HepG2 (cell line): ENCODE results near the gene DNAJC13. TPM values are rescaled to one million over a fixed set of nuclear protein-coding genes. Genes with fewer than 3 reads are reported as not detected.

Source experiments
- AHR ChIP-seq: IDR thresholded peaks from 2 replicates; pipeline ENCODE4 v1.6.1; 2018; ENCODE audit warnings: missing genetic modification reagents, missing compliant biosample characterization
- ARNT ChIP-seq: fragments of 450-650 bp; IDR thresholded peaks from 2 replicates; pipeline ENCODE4 v1.6.1; 2017
- BRCA1 ChIP-seq: sonication (generic); formaldehyde crosslinking; IDR thresholded peaks from 2 replicates; pipeline ENCODE4 v1.4.0; 2020; ENCODE audit warnings: missing genetic modification reagents
- CBX1 ChIP-seq: IDR thresholded peaks from one replicate; pipeline ENCODE4 v1.6.1; 2016; ENCODE audit warnings: antibody characterized with exemption, low read depth
- CBX2 ChIP-seq, 2 experiments: fragments of 200-600 bp in 1 of 2; sonication (generic); formaldehyde crosslinking in 1 of 2; IDR thresholded peaks; 2 replicates each; pipeline versions ENCODE4 v1.7.0 to v1.8.1; 2018 to 2022; ENCODE audit warnings: low read depth in 2 of 2, low read length in 1 of 2, mild to moderate bottlenecking in 1 of 2, missing genetic modification reagents in 1 of 2
- EEA1 ChIP-seq: sonication (generic); formaldehyde crosslinking; IDR thresholded peaks from 2 replicates; pipeline ENCODE4 v1.5.1; 2020; ENCODE audit warnings: mild to moderate bottlenecking, missing genetic modification reagents, borderline replicate concordance
- HDAC2 ChIP-seq: sonication (generic); formaldehyde crosslinking; IDR thresholded peaks from 2 replicates; pipeline ENCODE4 v1.4.0; 2020; ENCODE audit warnings: missing genetic modification reagents
- HNF4A ChIP-seq: sonication (generic); formaldehyde crosslinking; IDR thresholded peaks from 2 replicates; pipeline ENCODE4 v1.4.0; 2020; ENCODE audit warnings: missing genetic modification reagents
- KLF16 ChIP-seq, 2 experiments: sonication (generic) in 1 of 2; formaldehyde crosslinking in 1 of 2; IDR thresholded peaks; 2 replicates each; pipeline versions ENCODE4 v1.6.1 to v1.8.0; 2016 to 2023; ENCODE audit warnings: missing genetic modification reagents in 2 of 2, missing compliant biosample characterization in 1 of 2
- MAF1 ChIP-seq: sonication (generic); formaldehyde crosslinking; IDR thresholded peaks from 2 replicates; pipeline ENCODE4 v1.5.0; 2020; ENCODE audit warnings: missing genetic modification reagents, borderline replicate concordance
- MXD4 ChIP-seq: IDR thresholded peaks from 2 replicates; pipeline ENCODE4 v1.6.1; 2016; ENCODE audit warnings: mild to moderate bottlenecking, missing biosample characterization, missing genetic modification reagents
- MZF1 ChIP-seq: sonication (generic); formaldehyde crosslinking; IDR thresholded peaks from 2 replicates; pipeline ENCODE4 v1.8.1; 2023; ENCODE audit warnings: mild to moderate bottlenecking, missing genetic modification reagents, borderline replicate concordance
- RXRB ChIP-seq: IDR thresholded peaks from 2 replicates; pipeline ENCODE4 v1.6.1; 2016; ENCODE audit warnings: borderline replicate concordance, missing genetic modification reagents, missing compliant biosample characterization
- SALL2 ChIP-seq: sonication (generic); formaldehyde crosslinking; IDR thresholded peaks from 2 replicates; pipeline ENCODE4 v1.8.1; 2023; ENCODE audit warnings: mild to moderate bottlenecking, missing genetic modification reagents, inconsistent platforms
- SETDB1 ChIP-seq: sonication (generic); formaldehyde crosslinking; IDR thresholded peaks from 2 replicates; pipeline ENCODE4 v1.5.1; 2020; ENCODE audit warnings: missing genetic modification reagents, mild to moderate bottlenecking, borderline replicate concordance
- TGIF2 ChIP-seq: IDR thresholded peaks from 2 replicates; pipeline ENCODE4 v1.6.1; 2016; ENCODE audit warnings: control low read depth, missing compliant biosample characterization
- ZBTB8A ChIP-seq: sonication (generic); formaldehyde crosslinking; IDR thresholded peaks from 2 replicates; pipeline ENCODE4 v1.4.0; 2020; ENCODE audit warnings: mild to moderate bottlenecking, low read depth, missing genetic modification reagents, borderline replicate concordance
- ZKSCAN1 ChIP-seq: fragments of 150-350 bp; IDR thresholded peaks from 2 replicates; pipeline ENCODE4 v1.6.1; 2014; ENCODE audit warnings: low read length
- ZMYM2 ChIP-seq: sonication (generic); formaldehyde crosslinking; IDR thresholded peaks from 2 replicates; pipeline ENCODE4 v1.8.0; 2022; ENCODE audit warnings: mild to moderate bottlenecking, missing genetic modification reagents
- ZNF17 ChIP-seq: sonication (generic); formaldehyde crosslinking; IDR thresholded peaks from 2 replicates; pipeline ENCODE4 v1.5.0; 2020; ENCODE audit warnings: mild to moderate bottlenecking, missing genetic modification reagents
- ZNF747 ChIP-seq: sonication (generic); formaldehyde crosslinking; IDR thresholded peaks from 2 replicates; pipeline ENCODE4 v1.8.1; 2023; ENCODE audit warnings: missing genetic modification reagents, mild to moderate bottlenecking, borderline replicate concordance
- polyA plus RNA-seq, 8 experiments: library from polyadenylated mRNA; depleted of rRNA in 3 of 8; stranded (reverse) in 7 of 8; unstranded in 1 of 8; fragments of >200 nt; fragmentation: Illumina TruSeq in 4 of 8; extraction: Trizol in 4 of 8; gene quantifications; 2 replicates each; pipeline versions ENCODE4 v1.2.1 to v1.2.3, GENCODE V29; 2011 to 2016; ENCODE audit warnings: low read depth in 4 of 8, missing spikeins in 1 of 8, mixed read lengths in 1 of 8; ENCODE audit not compliant: insufficient read depth in 1 of 8
- total RNA-seq, 5 experiments: library from RNA; depleted of rRNA; stranded (reverse); fragments of >200 nt; fragmentation: Illumina TruSeq; extraction: Trizol; gene quantifications; 2 replicates each; pipeline ENCODE4 v1.2.3, GENCODE V29; 2016; ENCODE audit warnings: low read depth in 1 of 5
- TF ChIP-seq, protein P1 (sequence below): sonication (generic); formaldehyde crosslinking; IDR thresholded peaks from 2 replicates; pipeline ENCODE4 v1.4.0; 2020; ENCODE audit warnings: low read depth, mild to moderate bottlenecking, missing genetic modification reagents
- TF ChIP-seq, protein P2 (sequence below): sonication (generic); formaldehyde crosslinking; conservative IDR thresholded peaks from 2 replicates; pipeline ENCODE4 v1.8.1; 2023; ENCODE audit warnings: missing genetic modification reagents
- TF ChIP-seq, protein P3 (sequence below): IDR thresholded peaks from 2 replicates; pipeline ENCODE4 v1.6.1; 2016; ENCODE audit warnings: low read depth, borderline replicate concordance
- TF ChIP-seq, protein P4 (sequence below): sonication (generic); formaldehyde crosslinking; conservative IDR thresholded peaks from 2 replicates; pipeline ENCODE4 v1.4.0; 2020; ENCODE audit warnings: missing genetic modification reagents

Gene DNAJC13
- total and polyA plus RNA-seq, 2 of the 13 experiments (the other 11 are each of a cell fraction or from before 2014, with no cell fraction given) = 9.1 to 26.2 TPM

DNA sequence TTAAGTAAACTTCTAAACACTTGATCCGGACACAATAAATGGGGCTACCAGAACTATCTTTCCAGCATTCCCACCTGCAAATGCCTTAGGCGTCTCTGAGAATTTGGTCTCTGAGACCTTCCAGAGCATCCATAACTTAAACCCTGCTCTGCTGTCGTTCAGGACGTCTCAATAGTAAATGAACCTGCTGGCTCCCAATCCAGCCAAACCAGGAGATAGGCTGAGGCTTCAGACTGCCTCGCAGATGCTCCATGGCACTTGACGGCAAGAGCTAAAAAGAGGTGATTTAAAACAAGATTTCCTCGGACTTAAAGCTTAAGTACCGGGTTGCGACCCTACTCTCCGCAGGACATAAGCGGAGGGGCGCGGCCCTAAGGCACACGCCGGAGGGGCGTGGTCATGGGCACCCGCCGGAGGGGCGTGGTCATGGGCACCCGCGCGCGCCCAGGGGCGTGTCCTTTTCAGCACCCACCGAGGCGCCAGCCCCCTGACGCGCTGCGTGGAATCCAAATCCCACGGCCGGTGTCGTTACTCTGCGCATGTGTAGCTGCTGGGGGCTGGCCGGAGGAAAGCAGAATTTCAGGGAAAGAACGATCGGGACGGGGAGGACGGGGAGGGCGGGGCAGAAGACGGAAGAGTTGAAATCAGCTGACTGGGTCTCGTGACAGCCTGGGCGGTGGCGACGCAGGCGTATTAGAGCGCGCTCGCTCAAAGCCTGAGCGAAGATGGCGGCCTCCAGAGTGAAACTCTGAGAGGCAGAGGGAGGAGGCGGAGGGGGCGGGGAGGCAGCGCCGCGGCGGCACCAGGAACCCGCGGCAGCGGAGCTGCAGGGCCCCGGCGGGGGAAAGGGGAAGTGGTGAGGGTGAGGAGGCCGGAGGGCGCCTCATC lies at the start of gene DNAJC13 (continued):
- no peak for TF ChIP-seq ZKSCAN1
- TF ChIP-seq RXRB (CRISPR knock-in tag) = 0 out of 2 replicates have a peak, but pooled peaks have one; percentile 10
- TF ChIP-seq, protein P1, sequence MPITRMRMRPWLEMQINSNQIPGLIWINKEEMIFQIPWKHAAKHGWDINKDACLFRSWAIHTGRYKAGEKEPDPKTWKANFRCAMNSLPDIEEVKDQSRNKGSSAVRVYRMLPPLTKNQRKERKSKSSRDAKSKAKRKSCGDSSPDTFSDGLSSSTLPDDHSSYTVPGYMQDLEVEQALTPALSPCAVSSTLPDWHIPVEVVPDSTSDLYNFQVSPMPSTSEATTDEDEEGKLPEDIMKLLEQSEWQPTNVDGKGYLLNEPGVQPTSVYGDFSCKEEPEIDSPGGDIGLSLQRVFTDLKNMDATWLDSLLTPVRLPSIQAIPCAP (CRISPR knock-in tag) = no peak
- TF ChIP-seq HNF4A (CRISPR knock-in tag) = no peak
- TF ChIP-seq CBX2 (IDR thresholded peaks at IDR 0.05; ENCODE audit: low read depth, low read length) = no peak
- no peak for TF ChIP-seq CBX2 (CRISPR knock-in tag; IDR thresholded peaks at IDR 0.05; ENCODE audit: low read depth)
- no peak; the same call in none of the 2 replicates for TF ChIP-seq MXD4 (CRISPR knock-in tag)
- TF ChIP-seq ZMYM2 (CRISPR knock-in tag) = no peak
- TF ChIP-seq CBX1 = no peak
- no peak for TF ChIP-seq EEA1 (CRISPR knock-in tag)
- no peak for TF ChIP-seq BRCA1
- peak in 1 of 2 experiments; percentile 45; a peak in 1 of 4 replicates for TF ChIP-seq KLF16 (CRISPR knock-in tag; IDR thresholded peaks at IDR 0.05)
- peak; percentile 29; the same call in 1 of the 2 replicates for TF ChIP-seq SALL2
- no peak for TF ChIP-seq ZBTB8A (CRISPR knock-in tag)
- no peak for TF ChIP-seq MZF1 (CRISPR knock-in tag)
- TF ChIP-seq, protein P2, sequence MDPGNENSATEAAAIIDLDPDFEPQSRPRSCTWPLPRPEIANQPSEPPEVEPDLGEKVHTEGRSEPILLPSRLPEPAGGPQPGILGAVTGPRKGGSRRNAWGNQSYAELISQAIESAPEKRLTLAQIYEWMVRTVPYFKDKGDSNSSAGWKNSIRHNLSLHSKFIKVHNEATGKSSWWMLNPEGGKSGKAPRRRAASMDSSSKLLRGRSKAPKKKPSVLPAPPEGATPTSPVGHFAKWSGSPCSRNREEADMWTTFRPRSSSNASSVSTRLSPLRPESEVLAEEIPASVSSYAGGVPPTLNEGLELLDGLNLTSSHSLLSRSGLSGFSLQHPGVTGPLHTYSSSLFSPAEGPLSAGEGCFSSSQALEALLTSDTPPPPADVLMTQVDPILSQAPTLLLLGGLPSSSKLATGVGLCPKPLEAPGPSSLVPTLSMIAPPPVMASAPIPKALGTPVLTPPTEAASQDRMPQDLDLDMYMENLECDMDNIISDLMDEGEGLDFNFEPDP (CRISPR knock-in tag) = no peak
- no peak for TF ChIP-seq ZNF17 (CRISPR knock-in tag)
- TF ChIP-seq TGIF2 = no peak
- no peak for TF ChIP-seq SETDB1 (CRISPR knock-in tag)
- TF ChIP-seq, protein P3, sequence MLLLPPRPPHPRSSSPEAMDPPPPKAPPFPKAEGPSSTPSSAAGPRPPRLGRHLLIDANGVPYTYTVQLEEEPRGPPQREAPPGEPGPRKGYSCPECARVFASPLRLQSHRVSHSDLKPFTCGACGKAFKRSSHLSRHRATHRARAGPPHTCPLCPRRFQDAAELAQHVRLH (CRISPR knock-in tag) = 0 out of 2 replicates have a peak, but pooled peaks have one; percentile 18
- peak; percentile 22; the same call in 1 of the 2 replicates for TF ChIP-seq AHR
- TF ChIP-seq ZNF747 (CRISPR knock-in tag) = no peak
- peak; percentile 46; the same call in 1 of the 2 replicates for TF ChIP-seq MAF1 (CRISPR knock-in tag)
- TF ChIP-seq HDAC2 (CRISPR knock-in tag) = no peak; the same call in 1 of the 2 replicates
- TF ChIP-seq, protein P4, sequence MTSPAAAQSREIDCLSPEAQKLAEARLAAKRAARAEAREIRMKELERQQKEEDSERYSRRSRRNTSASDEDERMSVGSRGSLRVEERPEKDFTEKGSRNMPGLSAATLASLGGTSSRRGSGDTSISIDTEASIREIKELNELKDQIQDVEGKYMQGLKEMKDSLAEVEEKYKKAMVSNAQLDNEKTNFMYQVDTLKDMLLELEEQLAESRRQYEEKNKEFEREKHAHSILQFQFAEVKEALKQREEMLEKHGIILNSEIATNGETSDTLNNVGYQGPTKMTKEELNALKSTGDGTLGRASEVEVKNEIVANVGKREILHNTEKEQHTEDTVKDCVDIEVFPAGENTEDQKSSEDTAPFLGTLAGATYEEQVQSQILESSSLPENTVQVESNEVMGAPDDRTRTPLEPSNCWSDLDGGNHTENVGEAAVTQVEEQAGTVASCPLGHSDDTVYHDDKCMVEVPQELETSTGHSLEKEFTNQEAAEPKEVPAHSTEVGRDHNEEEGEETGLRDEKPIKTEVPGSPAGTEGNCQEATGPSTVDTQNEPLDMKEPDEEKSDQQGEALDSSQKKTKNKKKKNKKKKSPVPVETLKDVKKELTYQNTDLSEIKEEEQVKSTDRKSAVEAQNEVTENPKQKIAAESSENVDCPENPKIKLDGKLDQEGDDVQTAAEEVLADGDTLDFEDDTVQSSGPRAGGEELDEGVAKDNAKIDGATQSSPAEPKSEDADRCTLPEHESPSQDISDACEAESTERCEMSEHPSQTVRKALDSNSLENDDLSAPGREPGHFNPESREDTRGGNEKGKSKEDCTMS (CRISPR knock-in tag) = no peak
- no peak for TF ChIP-seq ARNT
